Dendritic cell treated with granulocyte-macrophage colony-stimulating factor and Interleukin-4, amounts not matched to agents 40 ng/mL and 50 ng/mL, for 4 days (primary cell): ENCODE data around the gene SLC39A11.
A peak's percentile ranks its signal among the peaks of the same experiment; 100 is the strongest.
"Not testable (repeated sequence)": the region's sequence is repeated elsewhere in the genome, so short reads cannot be mapped to it uniquely, and the experiment has no call there.

Source experiments
- H3K27ac Mint-ChIP-seq: one replicate; pipeline ENCODE4 v1.8.0; 2022; ENCODE audit warnings: mild to moderate bottlenecking, mixed read lengths
- H3K27me3 Mint-ChIP-seq: one replicate; pipeline ENCODE4 v1.8.0; 2022; ENCODE audit warnings: mild to moderate bottlenecking, mixed read lengths
- H3K36me3 Mint-ChIP-seq: one replicate; pipeline ENCODE4 v1.8.0; 2022; ENCODE audit warnings: low read depth, mixed read lengths
- H3K4me1 Mint-ChIP-seq: one replicate; pipeline ENCODE4 v1.8.0; 2022; ENCODE audit warnings: low read depth, mixed read lengths
- H3K4me3 Mint-ChIP-seq: one replicate; pipeline ENCODE4 v1.8.0; 2022; ENCODE audit warnings: mild to moderate bottlenecking, moderate library complexity, mixed read lengths
- H3K9me3 Mint-ChIP-seq: one replicate; pipeline ENCODE4 v1.8.0; 2022; ENCODE audit warnings: mixed read lengths
- intact Hi-C: fragments of 100-400 bp; cut with micrococcal nuclease; formaldehyde crosslinking; loops from one replicate; pipeline ENCODE4 v1.15.0; 2022

The SLC39A11 gene

GRCh38 chr17:73099511-73099910 lies 7.0 kb upstream of the SLC39A11 start:
- Mint-ChIP-seq H3K27ac (no peak overlapping the region), H3K9me3 (peaks cover 2% of the 10 kb centered on the region), H3K4me1 (peaks cover 44% of the 10 kb centered on the region), H3K4me3 (peak overlapping the region; percentile 11), H3K36me3 (no peaks in the 10 kb centered on the region), H3K27me3 (peaks cover 3% of the 10 kb centered on the region)
- intact Hi-C loops: no loop called here

GRCh38 chr17:73098919-73099318 lies 6.4 kb upstream of the SLC39A11 start:
- Mint-ChIP-seq H3K36me3 (no peaks in the 10 kb centered on the region), H3K4me1 (peaks cover 41% of the 10 kb centered on the region), H3K4me3 (no peak overlapping the region), H3K27ac (no peak overlapping the region), H3K9me3 (no peaks in the 10 kb centered on the region), H3K27me3 (peaks cover 3% of the 10 kb centered on the region)
- intact Hi-C loops: no loop called here

DNA sequence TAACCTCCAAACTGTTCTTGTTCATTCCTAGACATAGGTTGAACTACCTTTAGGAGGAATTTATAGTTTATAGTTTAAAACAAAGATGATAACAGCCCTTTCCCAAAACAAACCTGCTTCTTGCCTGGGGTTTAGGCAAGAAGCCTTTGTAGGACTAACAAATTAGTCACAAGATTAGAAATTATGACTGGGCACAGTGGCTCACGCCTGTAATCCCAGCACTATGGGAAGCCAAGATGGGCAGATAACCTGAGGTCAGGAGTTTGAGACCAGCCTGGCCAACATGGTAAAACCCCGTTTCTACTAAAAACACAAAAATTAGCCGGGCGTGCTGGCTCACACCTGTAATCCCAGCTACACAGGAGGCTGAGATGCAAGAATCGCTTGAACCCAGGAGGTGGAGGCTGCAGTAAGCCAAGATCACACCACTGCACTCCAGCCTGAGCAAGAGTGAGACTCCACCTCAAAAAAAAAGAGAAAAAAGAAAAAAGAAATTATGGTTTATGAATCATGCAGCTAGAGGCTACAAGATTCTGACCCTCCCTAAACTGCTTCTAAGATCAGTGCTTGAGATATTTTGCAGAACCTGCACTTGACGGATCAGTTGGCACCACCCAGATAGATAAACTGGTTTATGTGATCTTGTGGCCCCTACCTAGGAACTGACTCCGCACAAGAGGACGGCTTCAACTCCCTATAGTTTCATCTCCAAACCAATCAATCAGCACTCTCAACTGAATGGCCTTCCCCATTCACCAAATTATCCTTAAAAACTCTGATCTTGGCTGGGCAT lies 5.7 kb upstream of the SLC39A11 start:
- H3K4me3 Mint-ChIP-seq, H3K27ac Mint-ChIP-seq, H3K9me3 Mint-ChIP-seq, intact Hi-C loops, H3K36me3 Mint-ChIP-seq, H3K27me3 Mint-ChIP-seq: not testable (repeated sequence)
- H3K4me1 Mint-ChIP-seq: peaks cover 39% of the 10 kb centered on the region

- Mint-ChIP-seq H3K9me3 (no peaks in the 10 kb centered on the region), H3K27ac (no peak overlapping the region), H3K27me3 (peaks cover 3% of the 10 kb centered on the region), H3K4me1 (peaks cover 48% of the 10 kb centered on the region), H3K4me3 (no peak overlapping the region), H3K36me3 (peaks cover 8% of the 10 kb centered on the region)
- intact Hi-C loops: no loop called here
Measured at GRCh38 chr17:73096866-73097265, 4.4 kb upstream of the SLC39A11 start.

DNA sequence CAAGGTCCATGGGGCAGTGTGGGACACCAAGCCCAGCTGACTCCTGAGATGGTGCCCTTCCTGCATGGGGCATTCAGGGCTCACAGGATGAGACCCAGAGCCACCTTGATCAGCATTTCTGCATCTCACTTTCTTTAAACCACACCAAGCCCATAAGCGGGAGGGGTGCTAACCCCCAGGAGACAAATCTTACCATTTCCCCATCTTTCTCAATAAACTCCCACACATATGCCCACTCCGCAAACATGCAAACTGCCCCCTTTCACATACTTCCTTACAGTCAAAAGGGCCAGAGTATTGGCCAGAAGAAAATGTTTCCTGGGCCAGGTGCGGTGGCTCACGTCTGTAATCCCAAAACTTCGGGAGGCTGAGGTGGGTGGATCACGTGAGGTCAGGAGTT lies 3.7 kb upstream of the SLC39A11 start:
- Mint-ChIP-seq H3K27ac (no peak overlapping the region), H3K36me3 (peaks cover 9% of the 10 kb centered on the region), H3K4me1 (peaks cover 53% of the 10 kb centered on the region), H3K4me3 (no peak overlapping the region), H3K27me3 (peaks cover 3% of the 10 kb centered on the region), H3K9me3 (no peaks in the 10 kb centered on the region)
- intact Hi-C loops: no loop called here

DNA sequence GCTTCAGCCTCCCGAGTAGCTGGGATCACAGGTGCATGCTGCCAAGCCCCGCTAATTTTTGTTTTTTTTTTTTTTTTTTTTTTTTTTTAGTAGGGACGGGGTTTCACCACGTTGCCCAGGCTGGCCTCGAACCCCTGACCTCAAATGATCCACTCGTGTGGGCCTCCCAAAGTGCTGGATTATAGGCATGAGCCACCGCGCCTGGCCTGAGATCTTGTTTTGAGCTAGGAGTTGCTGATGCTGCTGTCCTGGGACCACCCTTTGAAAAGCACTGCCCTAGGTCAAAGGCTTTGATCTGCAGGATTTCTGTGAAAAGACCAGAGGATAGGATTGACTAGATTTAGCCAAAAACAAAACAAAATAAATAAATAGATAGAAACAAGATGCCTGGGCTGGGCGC lies 798 bp upstream of the SLC39A11 start:
- peaks cover 62% of the 10 kb centered on the region for H3K4me1 Mint-ChIP-seq
- peaks cover 19% of the 10 kb centered on the region for H3K36me3 Mint-ChIP-seq
- H3K4me3 Mint-ChIP-seq: no peak overlapping the region
- no peak overlapping the region for H3K27ac Mint-ChIP-seq
- no peaks in the 10 kb centered on the region for H3K9me3 Mint-ChIP-seq
- H3K27me3 Mint-ChIP-seq: no peaks in the 10 kb centered on the region
- intact Hi-C loops: loop anchor here (5.0 kb wide), 1 partner anchor 49 kb away; no protein-coding TSS in a partner anchor

DNA sequence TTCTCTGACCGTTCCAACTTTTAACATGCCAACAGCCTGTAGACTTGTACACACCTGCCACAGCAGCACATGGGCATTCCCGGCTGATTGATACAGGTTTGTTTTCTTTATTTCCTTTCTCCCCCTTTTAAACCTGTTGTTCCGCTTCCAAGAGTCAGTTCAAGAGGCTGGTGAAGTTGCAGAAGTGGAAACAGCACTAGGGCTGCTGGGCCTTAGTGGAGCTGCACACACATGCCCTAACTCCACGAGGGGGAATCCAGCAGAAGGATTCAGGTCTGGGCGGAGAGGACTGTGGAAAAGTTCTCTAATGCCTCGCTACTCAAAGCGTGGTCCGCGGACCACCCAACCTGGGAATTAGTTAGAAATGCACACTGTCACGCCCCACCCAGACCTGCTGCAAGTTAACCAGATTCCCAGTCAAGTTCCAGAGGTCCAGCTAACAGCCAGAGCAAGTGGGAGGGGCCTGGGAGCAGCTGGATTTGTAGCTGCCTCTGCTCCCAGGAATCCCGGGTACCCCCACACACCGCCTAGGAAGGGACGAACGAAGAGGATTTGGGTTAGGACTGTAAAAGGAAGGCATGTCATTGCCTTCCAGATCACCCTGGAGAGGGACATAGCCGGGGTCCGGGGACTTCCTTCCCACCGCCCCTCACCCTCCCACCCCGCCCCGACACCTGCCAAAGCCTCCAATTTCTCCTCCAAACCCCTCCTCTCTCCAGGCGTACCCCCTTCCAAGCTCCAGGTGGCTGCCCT lies 542 bp downstream of the SLC39A11 start:
- peak overlapping the region; percentile 100 for H3K4me3 Mint-ChIP-seq
- peaks cover 33% of the 10 kb centered on the region for H3K36me3 Mint-ChIP-seq
- peak overlapping the region; percentile 95 for H3K27ac Mint-ChIP-seq
- intact Hi-C loops: loop anchor here (5.0 kb wide), 1 partner anchor 50 kb away; no protein-coding TSS in a partner anchor
- peaks cover 56% of the 10 kb centered on the region for H3K4me1 Mint-ChIP-seq
- no peaks in the 10 kb centered on the region for H3K9me3 Mint-ChIP-seq
- no peaks in the 10 kb centered on the region for H3K27me3 Mint-ChIP-seq

- peak overlapping the region; percentile 100 for H3K4me3 Mint-ChIP-seq
- peaks cover 50% of the 10 kb centered on the region for H3K4me1 Mint-ChIP-seq
- intact Hi-C loops: loop anchor here (5.0 kb wide), 1 partner anchor 51 kb away; no protein-coding TSS in a partner anchor
- H3K36me3 Mint-ChIP-seq: peaks cover 38% of the 10 kb centered on the region
- no peak overlapping the region for H3K27ac Mint-ChIP-seq
- no peaks in the 10 kb centered on the region for H3K9me3 Mint-ChIP-seq
- no peaks in the 10 kb centered on the region for H3K27me3 Mint-ChIP-seq
Measured at GRCh38 chr17:73091410-73091769, 1.1 kb downstream of the SLC39A11 start.

GRCh38 chr17:73090396-73091202 lies 1.9 kb downstream of the SLC39A11 start:
- Mint-ChIP-seq H3K27ac (no peak overlapping the region), H3K27me3 (no peaks in the 10 kb centered on the region), H3K4me1 (peaks cover 42% of the 10 kb centered on the region), H3K4me3 (no peak overlapping the region), H3K36me3 (peaks cover 46% of the 10 kb centered on the region), H3K9me3 (no peaks in the 10 kb centered on the region)
- intact Hi-C loops: loop anchor here (5.0 kb wide), 1 partner anchor 52 kb away; no protein-coding TSS in a partner anchor

DNA sequence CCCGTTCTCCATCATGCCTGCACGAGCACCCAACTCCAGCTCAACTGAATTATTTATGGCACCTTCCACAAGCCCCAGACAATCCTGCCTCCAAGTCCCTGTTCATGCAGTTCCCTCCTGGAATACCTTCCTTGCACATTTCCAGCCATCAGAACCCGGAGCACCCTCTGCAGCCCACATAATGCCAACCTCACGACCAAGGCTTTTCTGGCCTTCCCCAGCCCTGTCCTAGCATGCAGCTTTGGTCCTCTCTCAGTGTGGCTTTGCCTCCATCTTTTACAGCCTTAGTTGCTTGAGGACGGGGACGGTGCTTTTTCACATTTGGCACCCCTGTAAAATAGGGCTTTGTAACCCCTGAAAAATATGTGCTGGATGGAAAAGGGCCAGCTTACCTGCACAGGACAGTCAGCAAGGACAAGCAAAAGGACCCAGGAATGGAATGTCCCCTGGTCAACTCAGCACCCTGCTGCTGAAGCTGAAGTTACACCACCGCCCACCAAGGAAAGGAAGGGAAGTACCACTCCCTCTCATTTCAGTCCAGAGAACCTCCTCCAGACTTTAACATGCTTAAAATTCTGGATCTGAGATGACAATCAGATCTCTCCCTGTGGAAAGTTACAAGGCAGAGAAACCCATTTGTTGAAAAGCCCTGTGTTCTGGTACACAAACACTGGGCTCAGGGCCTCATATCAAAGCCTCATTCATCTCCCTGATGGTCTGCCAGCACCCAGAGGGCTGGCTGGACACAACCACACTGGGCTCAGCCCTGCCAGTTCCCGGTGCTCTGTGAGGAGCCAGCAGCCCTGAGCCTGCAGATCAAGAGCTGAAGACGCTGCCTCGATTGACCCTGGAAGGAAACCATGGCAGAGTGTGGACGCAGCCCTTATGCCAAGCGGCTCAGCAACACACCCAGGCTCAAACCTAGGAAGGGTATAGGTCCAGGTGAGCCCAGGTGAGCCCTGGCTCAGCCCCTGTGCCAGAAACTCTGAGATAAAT lies 2.9 kb downstream of the SLC39A11 start:
- Mint-ChIP-seq H3K4me1 (peaks cover 37% of the 10 kb centered on the region), H3K27ac (no peak overlapping the region), H3K27me3 (no peaks in the 10 kb centered on the region), H3K9me3 (no peaks in the 10 kb centered on the region), H3K4me3 (no peak overlapping the region), H3K36me3 (peaks cover 56% of the 10 kb centered on the region)
- intact Hi-C loops: loop anchor here (5.0 kb wide), 1 partner anchor 53 kb away; no protein-coding TSS in a partner anchor

GRCh38 chr17:73088561-73088960 lies 3.9 kb downstream of the SLC39A11 start:
- Mint-ChIP-seq H3K27me3 (no peaks in the 10 kb centered on the region), H3K4me1 (peaks cover 37% of the 10 kb centered on the region), H3K4me3 (no peak overlapping the region), H3K27ac (no peak overlapping the region), H3K36me3 (peaks cover 67% of the 10 kb centered on the region), H3K9me3 (peaks cover 6% of the 10 kb centered on the region)
- intact Hi-C loops: no loop called here

GRCh38 chr17:73083432-73083831 lies 9.1 kb downstream of the SLC39A11 start:
- H3K36me3 Mint-ChIP-seq: peaks cover 95% of the 10 kb centered on the region
- no peak overlapping the region for H3K4me3 Mint-ChIP-seq
- peaks cover 6% of the 10 kb centered on the region for H3K4me1 Mint-ChIP-seq
- no peaks in the 10 kb centered on the region for H3K27me3 Mint-ChIP-seq
- no peak overlapping the region for H3K27ac Mint-ChIP-seq
- H3K9me3 Mint-ChIP-seq: peaks cover 12% of the 10 kb centered on the region
- intact Hi-C loops: no loop called here

DNA sequence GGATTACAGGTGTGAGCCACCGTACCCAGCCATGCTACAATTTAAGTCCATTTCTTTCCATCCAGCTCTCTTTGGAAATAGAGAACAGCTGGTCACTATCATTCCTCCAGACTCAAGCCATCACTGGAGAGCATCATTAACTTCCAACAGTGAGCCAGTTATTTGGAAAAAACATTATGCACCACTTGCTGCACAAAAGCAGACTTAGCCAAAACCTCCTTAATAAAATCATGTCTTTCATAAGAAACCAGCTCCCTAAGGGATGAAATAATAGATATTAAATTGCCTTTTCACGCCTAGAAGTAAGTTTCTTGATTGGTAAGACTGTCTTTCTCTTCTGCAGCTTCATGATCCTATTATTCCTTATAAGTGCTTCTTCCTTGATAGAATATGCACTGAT lies 17.9 kb downstream of the SLC39A11 start:
- H3K4me3 Mint-ChIP-seq: no peak overlapping the region
- no peak overlapping the region for H3K27ac Mint-ChIP-seq
- peaks cover 61% of the 10 kb centered on the region for H3K36me3 Mint-ChIP-seq
- H3K27me3 Mint-ChIP-seq: no peaks in the 10 kb centered on the region
- no peaks in the 10 kb centered on the region for H3K9me3 Mint-ChIP-seq
- intact Hi-C loops: no loop called here
- H3K4me1 Mint-ChIP-seq: peaks cover 10% of the 10 kb centered on the region
